Stimulated activated CD4-positive, alpha-beta T cell treated with anti-CD3 and anti-CD28 coated beads, Interleukin-12 subunit alpha, Interleukin-12 subunit beta, amount 100 ng/mL, for 24 hours (primary cell): ENCODE data around the gene CSNK1G1.

ENCODE experiments used
- DNase-seq, 2 experiments: peaks; one replicate each; pipeline ENCODE4 v3.0.0-alpha.2; 2020; ENCODE audit warnings: low read depth in 2 of 2

Gene CSNK1G1

DNA sequence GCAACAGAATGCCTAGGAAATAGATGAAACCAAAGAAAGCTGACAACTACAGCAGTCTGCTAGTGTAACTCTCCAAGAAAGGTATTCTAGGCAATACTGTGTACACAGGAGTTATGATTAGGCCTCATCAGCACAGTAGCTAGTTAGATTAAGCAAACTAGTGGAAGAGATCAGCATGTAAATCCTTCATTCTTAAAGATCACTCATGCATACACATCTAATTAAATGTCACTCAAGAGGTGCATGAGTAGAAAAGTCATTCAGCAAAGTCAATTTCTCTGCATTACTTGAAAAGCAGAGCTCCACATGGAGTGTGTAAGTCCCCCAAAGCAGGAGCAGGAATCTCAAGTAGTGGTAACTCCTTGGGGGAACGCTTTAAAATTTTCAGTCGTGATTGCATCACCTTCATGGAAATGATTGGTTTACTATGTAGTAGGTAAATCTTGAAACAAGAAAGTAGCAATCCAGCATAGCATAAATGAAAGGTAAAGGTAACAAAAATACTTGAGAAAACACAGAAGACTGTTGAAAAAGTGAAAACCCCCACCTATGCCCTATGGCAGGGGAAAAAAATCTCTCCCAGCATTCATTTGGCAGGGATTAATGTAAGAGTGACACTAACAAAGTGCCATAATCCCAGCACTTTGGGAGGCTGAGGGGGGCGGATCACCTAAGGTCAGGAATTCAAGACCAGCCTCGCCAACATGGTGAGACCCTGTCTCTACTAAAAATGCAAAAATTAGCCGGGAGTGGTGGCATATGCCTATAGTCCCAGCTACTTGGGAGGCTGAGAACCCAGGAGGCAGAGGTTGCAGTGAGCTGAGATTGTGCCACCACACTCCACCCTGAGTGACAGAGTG lies 163.8 kb downstream of the CSNK1G1 start:
- no peak for DNase-seq

DNA sequence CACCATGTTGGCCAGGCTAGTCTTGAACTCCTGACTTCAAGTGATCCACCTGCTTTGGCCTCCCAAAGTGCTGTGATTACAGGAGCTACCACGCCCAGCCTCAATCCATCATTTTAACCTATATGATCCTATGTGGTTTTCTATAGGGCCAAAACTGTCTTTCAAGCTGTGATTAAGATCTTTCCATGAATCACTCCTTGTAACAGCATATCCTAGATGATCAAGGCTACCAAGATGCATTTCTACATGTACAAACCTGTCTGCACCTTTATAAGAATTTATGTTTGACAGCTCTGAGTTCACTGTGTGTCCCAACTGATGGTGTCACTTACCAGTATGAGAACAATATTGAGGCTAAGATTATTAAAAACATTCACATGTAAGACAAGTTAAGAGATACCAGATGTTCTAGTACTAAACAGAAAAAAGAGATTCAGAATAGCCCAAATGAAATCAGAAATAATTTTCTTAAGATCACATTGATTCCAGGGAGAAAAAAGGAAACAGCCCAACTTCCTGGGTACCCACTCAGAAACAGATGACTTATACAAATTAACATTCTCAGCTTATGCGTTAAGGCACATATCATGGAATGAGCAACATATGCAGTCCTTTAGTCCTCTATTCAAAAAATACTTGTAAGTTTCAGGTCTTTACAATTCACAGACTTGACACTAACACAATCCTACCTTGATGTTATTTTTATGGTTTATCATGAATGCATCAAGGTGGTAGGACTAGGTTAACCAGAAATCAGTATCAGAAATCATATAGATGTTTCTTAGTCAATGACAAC lies 168.4 kb downstream of the CSNK1G1 start:
- no peak for DNase-seq

DNA sequence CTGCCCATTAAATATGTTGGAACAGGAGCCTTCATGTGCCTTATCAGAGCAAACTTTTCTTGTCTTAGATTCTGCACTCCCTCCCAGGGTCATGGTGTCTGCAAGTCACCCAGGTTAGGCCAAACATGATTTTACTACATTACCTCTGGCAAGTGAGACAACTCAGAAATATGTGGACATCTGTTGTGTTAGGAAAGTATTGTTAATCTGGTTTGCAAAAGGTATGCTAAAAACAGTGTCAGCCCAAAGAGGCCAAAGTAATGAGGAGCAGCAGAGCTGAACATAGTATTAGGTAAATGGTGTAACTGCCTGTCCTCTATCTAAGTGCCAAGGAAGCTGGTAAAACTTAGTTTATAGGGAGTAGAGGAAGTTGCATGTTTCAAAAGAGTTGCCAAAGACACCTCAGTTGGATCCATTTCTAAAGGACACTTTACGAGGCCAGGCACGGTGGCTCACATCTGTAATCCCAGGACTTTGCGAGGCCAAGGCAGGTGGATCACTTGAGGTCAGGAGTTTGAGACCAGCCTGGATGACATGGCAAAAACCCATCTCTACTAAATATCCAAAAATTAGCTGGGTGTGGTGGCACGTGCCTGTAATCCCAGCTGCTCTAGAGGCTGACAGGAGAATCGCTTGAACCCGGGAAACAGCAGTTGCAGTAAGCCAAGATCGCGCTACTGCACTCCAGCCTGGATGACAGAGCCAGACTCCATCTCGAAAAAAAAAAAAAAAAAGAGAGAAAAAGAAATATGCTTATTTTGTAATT lies 170.6 kb downstream of the CSNK1G1 start:
- no peak for DNase-seq

DNA sequence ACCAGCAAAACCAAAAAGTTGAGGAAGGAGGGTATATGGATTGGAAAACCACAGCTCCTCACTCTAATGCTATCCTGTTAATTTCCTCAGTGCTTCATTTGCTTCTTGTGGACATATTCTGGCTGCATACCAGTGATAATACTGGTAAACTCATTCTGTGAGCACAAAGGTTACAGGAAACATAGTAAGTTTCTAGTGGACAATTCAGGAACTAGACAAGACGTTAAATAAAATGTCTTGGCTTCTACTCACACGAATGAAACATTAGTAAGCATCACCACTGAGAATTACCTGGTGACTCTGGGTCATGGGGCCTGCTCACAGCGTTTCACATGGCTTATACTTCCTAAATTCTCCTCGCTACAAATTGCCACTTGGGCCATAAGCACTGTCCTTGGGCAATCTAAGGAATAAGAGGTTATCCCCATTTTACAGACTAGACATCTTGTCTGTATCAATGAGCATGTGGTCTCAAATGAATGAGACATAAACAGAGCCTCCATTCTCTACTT lies 173.1 kb downstream of the CSNK1G1 start:
- DNase-seq = no peak

DNA sequence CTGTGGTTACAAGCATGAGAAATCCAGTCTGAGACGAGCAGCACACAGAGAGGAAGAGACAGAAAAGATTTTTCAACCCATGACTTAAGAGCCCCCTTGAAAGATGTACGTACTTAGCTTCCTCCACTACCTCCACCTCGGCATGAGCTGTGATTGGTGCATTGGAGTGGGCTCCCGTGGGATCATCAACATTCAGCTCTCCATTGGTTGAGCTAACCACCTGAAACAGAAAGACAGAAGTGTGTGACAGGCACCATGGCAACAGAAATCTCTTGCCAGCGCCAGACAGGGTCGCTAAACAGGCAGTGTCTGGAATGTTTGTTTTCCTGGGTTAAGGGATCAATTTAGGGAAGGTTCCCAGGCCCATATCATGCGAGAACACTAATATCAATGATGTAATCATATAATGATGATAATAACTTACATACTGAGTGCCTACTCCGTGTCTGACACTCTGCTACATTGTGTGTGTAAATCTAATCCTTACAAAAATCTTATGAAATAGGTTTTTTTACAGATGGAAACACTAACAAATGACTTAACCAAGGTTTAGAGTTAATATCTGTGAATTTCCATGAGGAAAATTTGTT lies 175.6 kb downstream of the CSNK1G1 start:
- no peak for DNase-seq

DNA sequence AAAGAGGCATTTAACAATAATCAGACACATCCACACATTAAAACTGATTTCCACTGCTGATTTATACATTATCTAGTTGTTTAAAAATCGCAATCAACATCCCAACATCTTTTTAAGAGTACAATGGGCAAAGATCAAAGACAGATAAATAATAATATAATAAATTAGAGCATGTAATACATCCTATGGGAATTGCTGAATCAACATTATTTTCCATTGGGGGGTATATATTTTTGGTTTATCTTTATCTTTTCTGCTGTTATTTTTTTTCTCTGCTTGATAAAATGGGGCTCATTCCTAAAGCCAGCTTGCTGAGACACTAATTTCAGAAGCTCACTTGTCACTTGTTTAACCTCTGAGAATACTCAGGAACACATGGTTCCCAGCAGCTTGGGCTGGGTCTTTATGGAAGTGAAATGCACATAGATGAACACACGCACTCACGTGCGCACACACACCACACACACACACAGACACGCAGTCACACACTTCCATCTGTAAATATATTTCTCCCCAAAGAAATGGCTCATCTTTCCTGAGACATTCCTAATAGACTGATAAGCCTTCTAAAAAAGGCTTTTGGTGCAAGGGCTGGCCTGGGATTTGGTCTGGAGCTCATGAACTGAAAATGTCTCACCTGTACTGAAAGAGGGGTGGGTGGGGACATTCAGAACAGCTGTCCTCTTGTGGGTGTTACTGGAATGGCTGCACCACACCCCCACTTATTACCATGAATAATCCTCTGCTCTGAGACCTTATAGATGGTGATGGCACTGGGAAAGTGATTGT lies 189.7 kb downstream of the CSNK1G1 start:
- DNase-seq = no peak

DNA sequence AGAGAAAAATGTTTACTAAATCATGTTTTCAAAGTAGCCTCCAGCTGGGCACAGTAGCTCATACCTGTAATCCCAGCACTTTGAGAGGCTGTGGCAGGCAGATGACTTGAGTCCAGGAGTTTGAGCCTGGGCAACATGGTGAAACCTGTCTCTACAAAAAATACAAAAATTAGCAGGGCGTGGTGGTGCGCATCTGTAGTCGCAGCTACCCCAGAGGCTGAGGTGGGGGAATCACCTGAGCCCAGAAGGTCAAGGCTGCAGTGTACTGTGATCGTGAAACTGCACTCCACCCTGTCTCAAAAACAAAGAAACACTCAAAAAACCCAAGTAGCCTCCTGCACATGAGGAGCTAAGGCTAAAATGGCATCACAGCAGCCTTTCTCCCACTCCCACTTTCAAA lies 191.5 kb downstream of the CSNK1G1 start:
- DNase-seq = no peak

DNA sequence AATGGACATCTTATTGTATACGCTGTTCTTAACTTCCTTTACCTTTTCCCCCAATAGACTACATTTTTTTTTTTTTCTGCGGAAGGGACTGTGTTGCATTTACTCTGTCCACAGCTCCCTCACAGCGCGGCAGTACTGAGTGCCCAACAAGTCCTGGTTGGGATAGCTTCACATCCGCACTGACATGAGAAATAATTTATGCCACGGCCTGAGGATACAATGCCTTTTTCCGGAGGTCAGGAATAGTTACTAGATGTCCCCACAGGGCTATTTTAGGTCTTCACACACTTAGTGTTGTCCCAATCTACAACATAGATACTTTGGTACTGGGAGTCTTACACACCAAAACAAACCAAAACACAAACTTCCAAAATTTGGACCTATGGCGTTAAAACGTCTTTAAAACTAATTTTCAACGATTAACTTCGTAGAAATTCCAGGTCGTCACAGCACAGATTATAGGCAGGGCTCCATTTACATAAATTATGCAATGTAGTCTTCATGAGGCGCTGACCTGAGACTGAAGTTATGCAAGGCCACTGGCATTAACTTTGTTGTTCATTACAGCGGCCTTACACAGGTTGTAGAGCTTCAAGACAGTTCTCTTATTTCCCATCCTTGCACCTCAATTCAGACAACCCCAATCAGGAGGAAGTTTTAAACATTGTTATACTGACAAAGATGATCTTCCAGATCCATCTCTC lies 192.2 kb downstream of the CSNK1G1 start:
- DNase-seq = no peak

DNA sequence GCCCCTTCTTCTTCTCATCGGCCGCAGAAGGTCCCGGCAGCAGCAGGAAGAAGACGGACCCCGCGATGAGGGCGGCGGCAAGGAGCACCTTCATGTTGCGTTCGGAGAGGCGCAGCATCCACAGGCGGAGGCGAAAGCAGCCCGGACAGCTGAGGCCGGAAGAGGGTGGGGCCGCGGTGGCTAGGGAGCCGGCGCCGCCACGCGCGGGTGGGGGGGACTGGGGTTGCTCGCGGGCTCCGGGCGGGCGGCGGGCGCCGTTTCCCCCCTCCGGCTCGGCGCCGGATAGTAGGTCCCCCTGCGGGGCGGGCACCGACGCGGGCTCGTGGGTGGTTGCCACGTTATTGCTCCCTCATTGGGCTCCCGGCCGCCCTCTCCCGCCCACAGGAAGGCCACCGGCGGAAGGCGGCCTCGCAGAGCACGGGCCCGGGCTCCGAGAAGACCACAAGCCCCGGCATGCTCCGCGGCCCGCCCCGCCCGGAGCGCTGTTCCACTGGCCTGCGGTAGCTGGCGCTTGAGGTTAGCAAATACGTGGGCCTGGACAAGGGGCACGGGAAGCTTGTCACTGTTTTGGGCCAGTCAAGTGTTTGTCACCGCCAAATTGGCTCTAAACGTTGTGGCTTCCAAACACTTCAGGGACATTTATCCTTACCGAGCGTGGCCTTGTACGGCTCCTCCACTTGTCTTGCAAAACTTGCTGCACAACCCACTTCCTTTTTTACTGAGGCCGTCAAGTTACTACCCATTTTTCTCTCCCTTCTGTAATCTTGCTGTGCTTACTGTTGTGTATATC lies 192.9 kb downstream of the CSNK1G1 start, which contains the start of gene PPIB:
TSS of gene PPIB (minus strand) at position 154 of the 790 bp plus-strand sequence. CDS start at position 118, 36 bp downstream.
- peak; percentile 92 to 94 for DNase-seq

DNA sequence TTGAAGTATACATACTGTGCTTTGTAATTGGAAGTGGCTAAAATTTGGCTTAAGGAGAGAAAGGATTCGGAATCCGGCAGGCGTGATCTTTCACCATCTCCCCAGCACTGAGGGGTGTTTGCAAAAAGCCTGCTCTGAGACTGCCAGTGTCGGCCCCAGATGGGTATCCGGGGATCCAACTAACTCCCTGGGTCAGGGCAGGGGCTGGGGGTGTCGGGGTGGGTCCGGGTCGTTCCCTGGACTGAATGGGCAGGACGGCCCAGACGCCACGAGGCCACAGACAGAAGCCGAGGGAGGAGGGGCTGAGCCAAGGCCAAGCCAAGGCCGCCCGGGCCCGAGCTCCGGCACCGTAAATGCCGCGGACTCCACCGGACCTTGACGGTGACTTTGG lies 193.5 kb downstream of the CSNK1G1 start:
- no peak for DNase-seq

DNA sequence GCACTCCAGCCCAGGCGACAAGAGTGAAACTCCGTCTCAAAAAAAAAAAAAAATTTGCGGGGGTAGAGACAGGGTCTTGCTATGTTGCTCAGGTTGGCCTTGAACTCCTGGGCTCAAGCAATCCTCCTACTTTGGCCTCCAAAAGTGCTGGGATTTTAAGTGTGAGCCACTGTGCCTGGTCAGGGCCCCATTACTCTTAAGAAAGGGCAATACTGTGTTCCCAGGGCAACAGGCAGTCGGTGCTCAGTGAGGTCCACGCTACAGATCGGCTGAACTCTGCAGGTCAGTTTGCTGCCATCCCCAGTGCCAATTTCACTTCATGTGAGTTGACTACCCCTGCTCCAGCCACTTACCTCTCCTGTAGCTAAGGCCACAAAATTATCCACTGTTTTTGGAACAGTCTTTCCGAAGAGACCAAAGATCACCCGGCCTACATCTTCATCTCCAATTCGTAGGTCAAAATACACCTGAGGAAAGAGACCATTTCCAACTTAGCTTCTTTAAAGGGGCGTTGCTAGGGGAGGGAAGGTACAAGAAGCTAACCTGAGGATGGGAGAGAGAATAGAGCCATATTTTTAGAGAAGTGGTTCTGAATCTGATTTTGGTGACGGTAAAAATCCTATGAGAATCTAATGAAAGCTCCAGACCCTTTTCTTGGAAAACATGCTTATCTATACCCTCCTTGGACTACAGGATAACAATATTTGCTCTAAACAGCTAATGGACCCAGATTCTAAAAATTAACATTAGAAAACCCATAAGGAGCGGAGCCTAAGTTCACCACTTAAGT lies 194.1 kb downstream of the CSNK1G1 start:
- DNase-seq = no peak

DNA sequence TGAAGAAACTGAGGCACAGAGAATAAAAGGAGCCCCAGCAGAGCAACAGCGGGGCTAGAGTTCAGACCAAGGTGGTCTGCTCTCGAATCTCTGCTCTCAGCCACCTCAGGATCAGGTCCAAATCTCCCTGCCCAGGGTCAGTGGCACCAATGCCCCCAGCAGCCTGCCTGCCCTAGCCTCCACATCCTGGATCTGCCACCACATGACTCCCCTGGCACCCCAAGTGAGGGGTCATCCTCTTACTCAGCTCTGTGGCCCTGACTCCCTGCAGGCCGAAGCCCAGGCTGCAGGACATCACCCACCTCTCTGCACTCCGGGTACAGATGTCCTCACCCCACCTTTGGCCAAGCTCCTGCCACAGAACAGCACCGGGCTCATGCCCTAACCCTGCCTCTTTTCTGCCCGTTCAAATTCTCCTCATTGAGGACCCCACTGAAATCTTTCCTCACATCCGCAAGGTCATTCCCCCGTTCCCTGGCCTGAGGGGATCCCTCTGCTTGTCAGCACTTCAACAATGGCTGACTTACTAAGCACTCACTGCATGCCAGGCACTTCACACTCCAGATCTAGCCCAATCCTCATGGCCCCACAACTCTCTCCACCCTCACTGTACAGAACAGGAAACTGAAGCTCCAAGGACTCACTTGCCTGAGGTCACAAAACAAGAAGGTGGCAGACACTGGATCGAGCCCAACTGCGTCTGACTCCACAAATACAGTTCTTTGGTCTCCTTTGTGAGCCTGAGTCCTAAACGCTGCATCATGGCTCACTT lies 197.4 kb downstream of the CSNK1G1 start:
- DNase-seq = no peak

DNA sequence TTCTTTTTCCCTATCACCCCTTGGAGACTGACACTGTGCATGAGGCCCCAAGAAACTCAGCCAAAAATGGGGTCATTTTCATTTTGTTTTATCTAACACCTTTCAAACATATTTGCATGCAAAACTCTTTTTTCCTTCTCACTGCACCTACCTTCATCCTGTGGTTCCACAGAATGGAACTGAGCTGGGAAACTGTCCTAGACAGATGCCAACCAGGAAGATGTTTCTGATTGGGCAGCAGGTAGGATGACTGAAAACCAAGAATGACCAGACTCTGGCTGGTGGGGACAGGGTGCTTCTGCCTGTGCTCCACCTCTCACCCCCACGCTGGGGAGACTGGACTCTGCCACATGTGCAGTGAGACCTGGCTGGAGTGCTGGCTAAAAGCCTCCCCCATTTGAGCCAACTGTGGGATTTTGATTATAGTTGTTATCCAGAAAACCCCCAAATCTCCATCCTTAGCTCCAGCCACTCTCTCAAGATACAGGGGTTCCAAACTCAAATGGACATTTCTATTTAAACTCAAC lies 198.3 kb downstream of the CSNK1G1 start:
- no peak for DNase-seq

DNA sequence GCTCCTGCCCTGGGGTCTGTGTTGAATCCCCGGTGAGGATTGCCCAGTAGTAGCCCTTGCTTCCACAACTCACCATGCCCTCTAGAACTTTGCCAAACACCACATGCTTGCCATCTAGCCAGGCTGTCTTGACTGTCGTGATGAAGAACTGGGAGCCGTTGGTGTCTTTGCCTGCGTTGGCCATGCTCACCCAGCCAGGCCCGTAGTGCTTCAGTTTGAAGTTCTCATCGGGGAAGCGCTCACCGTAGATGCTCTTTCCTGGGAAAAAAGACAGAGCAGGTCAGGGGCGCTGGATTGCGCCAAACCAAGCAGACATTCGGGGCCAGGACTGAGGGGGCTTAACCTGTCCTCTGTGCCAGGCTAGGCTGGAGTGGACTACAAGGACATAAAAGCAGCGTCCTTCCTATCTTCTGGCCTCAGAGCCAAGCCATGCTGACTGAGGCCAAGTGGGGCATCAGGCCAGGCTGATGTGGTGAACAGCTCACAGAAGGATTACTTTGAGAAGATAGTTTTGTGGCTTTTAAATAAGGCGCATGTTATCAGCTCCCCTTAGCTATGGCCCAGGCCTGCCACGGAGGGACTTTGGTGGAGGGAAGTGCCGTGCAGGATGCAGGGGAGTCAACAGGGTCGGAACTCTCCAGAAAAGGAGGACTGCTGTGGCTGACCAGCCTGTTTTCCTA lies 199.2 kb downstream of the CSNK1G1 start:
- no peak for DNase-seq

DNA sequence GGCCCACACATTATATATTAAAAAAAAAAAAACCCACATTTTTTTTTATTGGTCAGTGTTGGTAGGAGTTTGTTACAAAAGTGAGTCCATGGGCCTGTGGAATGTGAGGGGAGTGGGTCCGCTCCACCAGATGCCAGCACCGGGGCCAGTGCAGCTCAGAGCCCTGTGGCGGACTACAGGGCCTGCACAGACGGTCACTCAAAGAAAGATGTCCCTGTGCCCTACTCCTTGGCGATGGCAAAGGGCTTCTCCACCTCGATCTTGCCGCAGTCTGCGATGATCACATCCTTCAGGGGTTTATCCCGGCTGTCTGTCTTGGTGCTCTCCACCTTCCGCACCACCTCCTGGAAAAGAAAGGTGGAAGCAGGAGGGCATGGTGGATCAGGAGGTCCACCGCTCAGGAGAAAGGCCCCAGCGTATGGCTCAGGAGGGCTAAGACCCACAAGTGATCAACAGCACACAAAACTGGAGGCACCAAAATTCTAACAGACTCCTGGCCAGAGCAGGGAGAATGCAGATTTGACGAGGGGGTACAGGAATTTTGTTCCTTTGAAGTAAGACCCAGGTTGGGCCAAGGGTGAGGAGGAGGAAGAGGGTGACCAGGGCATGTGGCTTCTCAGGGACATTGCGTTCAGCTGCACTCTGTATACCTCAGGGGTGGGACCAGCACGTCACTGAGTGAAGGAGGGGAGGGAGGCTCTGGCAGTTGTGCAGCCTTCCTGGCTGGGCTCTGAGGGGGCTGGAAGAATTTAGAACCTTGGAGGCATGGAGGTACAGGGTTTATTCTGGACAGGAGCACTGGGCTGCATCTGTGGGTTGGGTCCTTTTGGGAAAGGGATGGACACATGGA lies 199.9 kb downstream of the CSNK1G1 start:
- no peak for DNase-seq
